GM12892 (cell line): ENCODE results near the gene SHISA3.

ENCODE experiments used
- DNase-seq: peaks from one replicate; pipeline ENCODE4 v3.0.0; 2011; ENCODE audit not compliant: insufficient read length
- FAIRE-seq: peaks from 2 replicates; lab custom pipeline; 2011; peaks lifted over from hg19 to GRCh38; lab: Jason Lieb, UNC
- POLR2A ChIP-seq: IDR thresholded peaks from 2 replicates; pipeline ENCODE4 v1.6.1; 2011; ENCODE audit warnings: low read depth, low read length, control low read depth
- POLR2AphosphoS5 ChIP-seq: IDR thresholded peaks from 2 replicates; pipeline ENCODE4 v1.6.1; 2011; ENCODE audit warnings: low read depth, low read length, control low read depth
- TAF1 ChIP-seq: IDR thresholded peaks from 2 replicates; pipeline ENCODE4 v1.6.1; 2011; ENCODE audit warnings: low read depth, mild to moderate bottlenecking, control low read depth, low read length, borderline replicate concordance

SHISA3 gene

GRCh38 chr4:42396361-42396751 lies 932 bp upstream of the SHISA3 start:
- no peak for TF ChIP-seq POLR2AphosphoS5
- TF ChIP-seq TAF1: no peak
- TF ChIP-seq POLR2A: no peak
- DNase-seq (no peak), FAIRE-seq (peak; percentile 83)

- FAIRE-seq: no peak
- TF ChIP-seq TAF1 (no peak), POLR2A (no peak), POLR2AphosphoS5 (no peak)
- no peak for DNase-seq
Observed at GRCh38 chr4:42397635-42398170, 415 bp downstream of the SHISA3 start.

GRCh38 chr4:42398171-42398870 lies 1.0 kb downstream of the SHISA3 start:
- peak; percentile 25 for DNase-seq
- no peak for TF ChIP-seq POLR2A
- TF ChIP-seq TAF1: 0 out of 2 replicates have a peak, but pooled peaks have one; percentile 16
- peak; percentile 94 for FAIRE-seq

GRCh38 chr4:42398871-42399331 lies 1.6 kb downstream of the SHISA3 start:
- TF ChIP-seq POLR2A: no peak
- TF ChIP-seq TAF1: no peak
- TF ChIP-seq POLR2AphosphoS5: no peak
- FAIRE-seq (peak; percentile 46), DNase-seq (no peak)

GRCh38 chr4:42399393-42399792 lies 2.1 kb downstream of the SHISA3 start:
- no peak for TF ChIP-seq POLR2AphosphoS5
- no peak for TF ChIP-seq POLR2A
- FAIRE-seq (peak; percentile 24), DNase-seq (no peak)

GRCh38 chr4:42401171-42401570 lies 3.9 kb downstream of the SHISA3 start:
- TF ChIP-seq POLR2A (no peak), TAF1 (no peak), POLR2AphosphoS5 (no peak)
- FAIRE-seq: peak; percentile 14
- DNase-seq: no peak

GRCh38 chr4:42404001-42404400 lies 6.7 kb downstream of the SHISA3 start:
- FAIRE-seq (no peak), DNase-seq (no peak)
- TF ChIP-seq TAF1 (no peak), POLR2AphosphoS5 (no peak; the same call in 1 of the 2 replicates), POLR2A (no peak)

GRCh38 chr4:42410446-42410845 lies 13.2 kb downstream of the SHISA3 start:
- DNase-seq (no peak), FAIRE-seq (no peak)
- TF ChIP-seq POLR2AphosphoS5: no peak
- TF ChIP-seq TAF1: no peak
- no peak for TF ChIP-seq POLR2A

- TF ChIP-seq POLR2A (no peak), POLR2AphosphoS5 (no peak), TAF1 (no peak)
- DNase-seq (no peak), FAIRE-seq (no peak)
Observed at GRCh38 chr4:42411803-42412202, 14.5 kb downstream of the SHISA3 start.

GRCh38 chr4:42412251-42412650 lies 15.0 kb downstream of the SHISA3 start:
- no peak for DNase-seq
- TF ChIP-seq POLR2AphosphoS5 (no peak), TAF1 (no peak), POLR2A (no peak)
- no peak for FAIRE-seq

GRCh38 chr4:42415281-42415680 lies 18.0 kb downstream of the SHISA3 start:
- no peak for DNase-seq
- no peak for FAIRE-seq
- TF ChIP-seq TAF1 (no peak), POLR2AphosphoS5 (no peak), POLR2A (no peak)

- no peak for DNase-seq
- TF ChIP-seq POLR2A (no peak), POLR2AphosphoS5 (no peak), TAF1 (no peak)
- FAIRE-seq: no peak
Observed at GRCh38 chr4:42416017-42416416, 18.7 kb downstream of the SHISA3 start.
